ENCODE results near the gene PSAPL1. TPM values are rescaled to one million over a fixed set of nuclear protein-coding genes. Genes with fewer than 3 reads are reported as not detected.

PSAPL1 gene
- total RNA-seq, 4 donors from 2014 or later: 16.4 to 268 (median 137) TPM

- H3K4me3 ChIP-seq: no peak overlapping the region
- no peak overlapping the region for H3K27ac ChIP-seq
- H3K27me3 ChIP-seq: no peaks in the 10 kb centered on the region
- H3K9me3 ChIP-seq: no peaks in the 10 kb centered on the region
- no peaks in the 10 kb centered on the region for H3K4me1 ChIP-seq
- DNase-seq (ENCODE audit: low spot score in 2 of 2): no peak
- no peak for TF ChIP-seq POLR2A (IDR thresholded peaks at IDR 0.05)
- no peak for TF ChIP-seq EP300 (IDR thresholded peaks at IDR 0.05)
- TF ChIP-seq, protein P1, sequence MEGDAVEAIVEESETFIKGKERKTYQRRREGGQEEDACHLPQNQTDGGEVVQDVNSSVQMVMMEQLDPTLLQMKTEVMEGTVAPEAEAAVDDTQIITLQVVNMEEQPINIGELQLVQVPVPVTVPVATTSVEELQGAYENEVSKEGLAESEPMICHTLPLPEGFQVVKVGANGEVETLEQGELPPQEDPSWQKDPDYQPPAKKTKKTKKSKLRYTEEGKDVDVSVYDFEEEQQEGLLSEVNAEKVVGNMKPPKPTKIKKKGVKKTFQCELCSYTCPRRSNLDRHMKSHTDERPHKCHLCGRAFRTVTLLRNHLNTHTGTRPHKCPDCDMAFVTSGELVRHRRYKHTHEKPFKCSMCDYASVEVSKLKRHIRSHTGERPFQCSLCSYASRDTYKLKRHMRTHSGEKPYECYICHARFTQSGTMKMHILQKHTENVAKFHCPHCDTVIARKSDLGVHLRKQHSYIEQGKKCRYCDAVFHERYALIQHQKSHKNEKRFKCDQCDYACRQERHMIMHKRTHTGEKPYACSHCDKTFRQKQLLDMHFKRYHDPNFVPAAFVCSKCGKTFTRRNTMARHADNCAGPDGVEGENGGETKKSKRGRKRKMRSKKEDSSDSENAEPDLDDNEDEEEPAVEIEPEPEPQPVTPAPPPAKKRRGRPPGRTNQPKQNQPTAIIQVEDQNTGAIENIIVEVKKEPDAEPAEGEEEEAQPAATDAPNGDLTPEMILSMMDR (IDR thresholded peaks at IDR 0.05): no peak
- no peak for TF ChIP-seq POLR2AphosphoS5 (IDR thresholded peaks at IDR 0.05)
- no peaks in the 10 kb centered on the region for H3K36me3 ChIP-seq
- WGBS: 82% methylated on average over 6 of the region's 6 CpGs
These were observed 17.1 kb upstream of the PSAPL1 start for GRCh38 chr4:7451800-7452199.

GRCh38 chr4:7451434-7451789 lies 16.7 kb upstream of the PSAPL1 start:
- no peak for DNase-seq (ENCODE audit: low spot score in 2 of 2)
- no CpG with 5 or more reads among the region's 2 CpGs for WGBS
- TF ChIP-seq POLR2AphosphoS5 (IDR thresholded peaks at IDR 0.05) (no peak), POLR2A (IDR thresholded peaks at IDR 0.05) (no peak), EP300 (IDR thresholded peaks at IDR 0.05) (no peak)
- TF ChIP-seq, protein P1 (IDR thresholded peaks at IDR 0.05): no peak
- Histone ChIP-seq H3K4me3 (no peak overlapping the region), H3K27me3 (no peaks in the 10 kb centered on the region), H3K4me1 (no peaks in the 10 kb centered on the region), H3K9me3 (no peaks in the 10 kb centered on the region), H3K27ac (no peak overlapping the region), H3K36me3 (no peaks in the 10 kb centered on the region)

GRCh38 chr4:7450775-7451433 lies 16.2 kb upstream of the PSAPL1 start:
- Histone ChIP-seq H3K27ac (no peak overlapping the region), H3K27me3 (no peaks in the 10 kb centered on the region), H3K9me3 (no peaks in the 10 kb centered on the region), H3K4me1 (no peaks in the 10 kb centered on the region), H3K4me3 (no peak overlapping the region), H3K36me3 (no peaks in the 10 kb centered on the region)
- TF ChIP-seq POLR2AphosphoS5 (IDR thresholded peaks at IDR 0.05): no peak
- TF ChIP-seq EP300 (IDR thresholded peaks at IDR 0.05): no peak
- TF ChIP-seq, protein P1 (IDR thresholded peaks at IDR 0.05): no peak
- TF ChIP-seq POLR2A (IDR thresholded peaks at IDR 0.05): no peak
- DNase-seq (ENCODE audit: low spot score in 2 of 2): no peak
- 79% methylated on average over 5 of the region's 5 CpGs for WGBS

GRCh38 chr4:7448036-7448435 lies 13.3 kb upstream of the PSAPL1 start:
- TF ChIP-seq, protein P1 (IDR thresholded peaks at IDR 0.05): no peak
- TF ChIP-seq POLR2A (IDR thresholded peaks at IDR 0.05): no peak
- TF ChIP-seq POLR2AphosphoS5 (IDR thresholded peaks at IDR 0.05): no peak
- no peak for TF ChIP-seq EP300 (IDR thresholded peaks at IDR 0.05)
- H3K4me1 ChIP-seq: no peaks in the 10 kb centered on the region
- no peak overlapping the region for H3K4me3 ChIP-seq
- no peaks in the 10 kb centered on the region for H3K36me3 ChIP-seq
- 88% methylated on average over 15 of the region's 16 CpGs for WGBS
- H3K27ac ChIP-seq: no peak overlapping the region
- no peaks in the 10 kb centered on the region for H3K9me3 ChIP-seq
- H3K27me3 ChIP-seq: no peaks in the 10 kb centered on the region
- no peak for DNase-seq (ENCODE audit: low spot score in 2 of 2)

- Histone ChIP-seq H3K36me3 (no peaks in the 10 kb centered on the region), H3K27me3 (no peaks in the 10 kb centered on the region), H3K27ac (no peak overlapping the region), H3K4me3 (no peak overlapping the region), H3K4me1 (no peaks in the 10 kb centered on the region), H3K9me3 (no peaks in the 10 kb centered on the region)
- WGBS: 81% methylated on average over 3 of the region's 3 CpGs
- no peak for DNase-seq (ENCODE audit: low spot score in 2 of 2)
- no peak for TF ChIP-seq POLR2AphosphoS5 (IDR thresholded peaks at IDR 0.05)
- no peak for TF ChIP-seq EP300 (IDR thresholded peaks at IDR 0.05)
- TF ChIP-seq, protein P1 (IDR thresholded peaks at IDR 0.05): no peak
- TF ChIP-seq POLR2A (IDR thresholded peaks at IDR 0.05): no peak
These were observed 12.5 kb upstream of the PSAPL1 start for GRCh38 chr4:7447236-7447635.
